ENCODE results near the gene C1orf52.

C1orf52 gene

DNA sequence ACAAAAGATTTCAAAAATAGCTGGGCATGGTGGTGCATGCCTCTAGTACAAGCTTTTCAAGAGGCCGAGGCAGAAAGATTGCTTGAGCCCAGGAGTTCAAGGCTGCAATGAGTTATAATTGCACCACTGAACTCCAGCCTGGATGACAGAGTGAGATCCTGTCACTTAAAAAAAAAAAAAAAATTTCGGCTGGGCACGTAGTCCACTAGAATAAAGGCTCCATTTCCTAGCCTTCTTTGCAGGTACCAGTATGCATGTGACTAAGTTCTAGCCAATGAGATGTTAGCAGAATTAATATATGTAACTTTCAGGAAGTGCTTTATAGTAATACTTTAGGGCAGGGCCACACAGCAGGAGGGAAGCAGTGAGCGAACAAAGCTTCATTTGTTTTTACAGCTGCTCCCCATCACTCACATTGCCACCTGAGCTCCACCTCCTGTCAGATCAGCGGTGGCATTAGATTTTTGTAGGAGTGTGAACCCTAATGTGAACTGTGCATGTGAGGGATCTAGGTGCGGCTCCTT is 29.8 kb downstream of the C1orf52 start:
- DNase-seq, result no peak

DNA sequence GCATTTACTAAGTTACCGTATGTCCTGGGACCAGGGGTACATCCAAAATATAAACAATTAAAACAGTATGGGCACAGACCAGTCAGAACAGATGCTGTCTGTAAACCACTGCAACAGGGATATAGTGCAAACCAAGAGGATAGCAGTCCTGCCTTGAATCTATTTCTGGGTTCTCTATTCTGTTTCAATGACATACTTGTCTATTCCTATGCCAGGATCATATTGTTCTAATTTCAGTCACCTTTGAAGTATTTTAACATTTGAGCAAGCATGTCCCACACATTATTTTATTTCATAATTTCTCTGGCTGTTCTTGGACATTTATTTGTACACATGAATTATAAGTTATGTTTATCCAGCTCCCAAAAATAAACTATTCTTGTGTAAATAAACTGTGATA is 30.5 kb downstream of the C1orf52 start:
- DNase-seq, result no peak

DNA sequence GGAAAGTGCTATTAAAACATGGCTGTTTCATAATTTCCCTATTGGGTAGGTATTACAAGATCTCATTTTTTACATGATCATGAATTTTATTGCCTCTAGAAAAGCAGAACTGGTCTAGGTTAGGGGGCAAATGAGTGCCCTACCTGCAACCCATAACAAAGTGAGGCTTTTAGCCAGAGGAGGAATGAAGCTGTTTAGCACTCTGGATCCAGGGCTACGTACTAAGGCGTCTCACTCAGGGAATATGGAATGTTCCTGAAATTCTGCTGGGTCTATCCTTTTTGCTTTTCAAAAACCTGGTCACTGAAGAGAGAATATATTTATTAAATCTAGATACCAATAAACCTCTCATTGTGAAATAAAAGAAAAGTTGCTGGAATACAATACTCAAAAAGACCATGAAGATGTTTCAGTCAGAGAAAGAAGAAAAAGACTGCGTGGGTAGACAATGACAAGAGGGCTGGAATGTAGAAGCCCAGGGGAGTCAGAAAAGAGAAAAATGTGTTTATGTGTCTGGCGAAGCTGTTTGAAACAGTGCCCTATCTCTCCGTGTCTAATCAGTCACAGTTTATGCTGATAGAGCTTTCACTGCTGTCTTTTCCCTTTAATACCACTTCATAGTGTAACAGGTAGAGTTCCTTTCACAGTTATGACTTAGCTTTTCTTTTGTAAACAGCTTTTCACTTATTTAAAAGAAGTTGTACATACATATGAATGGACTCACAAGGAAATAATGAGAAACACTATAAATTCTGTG is 33.7 kb downstream of the C1orf52 start:
- DNase-seq, result no peak

DNA sequence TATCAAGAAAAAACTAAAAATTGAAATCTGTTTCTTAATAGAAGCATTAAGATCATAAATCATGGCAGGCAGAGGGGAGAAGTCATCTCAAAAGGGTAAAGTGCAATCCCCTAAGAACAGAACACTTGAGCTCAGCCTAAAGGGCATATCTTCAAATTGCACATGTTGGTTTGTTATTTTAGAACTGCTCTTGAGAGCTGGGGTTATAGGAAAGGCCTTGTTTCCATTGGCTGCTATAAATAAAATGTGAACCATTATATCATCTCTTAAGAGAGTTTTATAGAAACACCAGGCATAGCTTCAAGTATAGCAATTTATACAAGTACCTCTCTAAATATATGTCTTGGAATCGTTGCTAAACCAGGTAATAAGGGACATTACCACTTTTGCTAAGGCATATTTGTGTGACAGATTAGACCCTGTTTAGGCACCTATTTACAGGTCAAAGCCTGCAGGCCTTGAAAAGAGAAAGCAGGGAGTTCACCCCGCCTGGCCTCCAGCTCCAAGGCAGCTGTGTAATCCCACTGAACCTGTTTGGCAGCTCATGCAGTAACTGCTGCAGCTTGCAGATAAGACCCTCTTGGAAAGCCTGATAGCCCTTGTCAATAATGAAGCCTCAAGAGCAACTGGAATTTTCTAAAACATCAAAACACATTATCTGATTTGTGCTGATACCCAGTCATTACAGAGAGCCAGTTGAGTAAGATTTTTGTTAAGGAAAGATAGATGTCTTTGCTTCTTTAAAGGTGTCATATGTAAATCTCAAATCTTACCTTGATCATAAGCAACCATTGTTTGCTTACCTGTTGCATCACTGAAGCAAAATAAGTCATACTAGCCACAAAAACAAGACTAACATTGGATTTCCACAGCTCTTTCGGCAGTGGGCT is 34.5 kb downstream of the C1orf52 start:
- no peak for DNase-seq

DNA sequence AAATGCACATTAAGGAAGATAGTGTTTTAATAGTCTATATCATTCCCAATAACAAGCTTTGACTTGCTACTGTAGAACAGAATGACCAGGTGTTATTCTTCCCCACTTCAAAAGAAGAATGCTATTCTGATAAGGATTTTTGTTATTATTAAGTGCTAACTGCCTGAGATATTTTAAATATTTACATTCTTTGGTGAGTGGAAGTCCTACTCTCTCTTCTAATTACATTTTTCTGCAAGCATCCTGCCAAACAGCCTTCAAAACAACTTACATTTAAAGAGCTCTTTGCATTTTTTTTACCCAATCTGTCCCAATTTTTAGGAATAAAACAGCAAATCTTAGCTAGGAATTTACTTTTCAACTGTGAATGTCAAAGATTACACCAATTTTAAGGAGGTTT is 35.2 kb downstream of the C1orf52 start:
- no peak for DNase-seq

DNA sequence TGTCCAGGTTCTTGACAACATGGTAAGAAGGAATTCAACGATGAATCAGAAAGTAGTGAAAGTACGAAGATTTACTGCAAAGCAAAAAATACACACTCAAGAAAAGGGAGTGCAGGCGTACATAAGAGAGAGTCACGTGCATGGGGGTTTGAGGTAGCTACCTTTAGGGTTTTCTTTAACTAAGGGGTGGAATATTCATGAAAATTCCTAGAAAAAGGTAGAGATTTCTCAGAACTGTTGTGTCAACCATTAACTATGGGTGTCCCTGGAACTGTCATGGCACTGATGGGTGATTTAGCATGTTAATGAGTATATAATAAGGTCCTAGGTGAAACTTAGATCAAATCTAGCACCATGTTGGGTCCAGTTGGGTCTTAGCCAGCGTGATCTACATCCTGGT is 36.1 kb downstream of the C1orf52 start:
- no peak for DNase-seq

DNA sequence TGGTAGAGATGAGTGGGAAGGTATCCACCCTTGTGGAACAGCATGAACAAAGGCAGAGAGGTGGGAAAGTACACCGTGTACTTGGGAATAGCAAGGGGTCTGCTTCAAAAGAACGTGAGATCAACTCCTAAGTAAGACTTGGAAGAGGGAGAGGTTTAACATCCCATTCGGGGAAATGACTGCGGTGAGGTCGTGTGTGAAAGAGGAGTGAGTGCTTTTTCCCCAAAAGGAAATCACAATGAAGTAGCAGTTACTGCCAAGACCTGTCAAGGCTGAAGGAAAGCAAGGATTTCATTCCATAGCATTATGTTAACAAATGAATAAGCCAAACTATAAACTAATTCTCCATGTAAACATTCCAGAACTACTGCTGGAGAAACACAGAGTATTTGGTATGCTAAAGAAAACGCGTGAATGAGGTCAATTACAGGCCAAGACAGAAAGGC is 38.7 kb downstream of the C1orf52 start:
- no peak for DNase-seq

DNA sequence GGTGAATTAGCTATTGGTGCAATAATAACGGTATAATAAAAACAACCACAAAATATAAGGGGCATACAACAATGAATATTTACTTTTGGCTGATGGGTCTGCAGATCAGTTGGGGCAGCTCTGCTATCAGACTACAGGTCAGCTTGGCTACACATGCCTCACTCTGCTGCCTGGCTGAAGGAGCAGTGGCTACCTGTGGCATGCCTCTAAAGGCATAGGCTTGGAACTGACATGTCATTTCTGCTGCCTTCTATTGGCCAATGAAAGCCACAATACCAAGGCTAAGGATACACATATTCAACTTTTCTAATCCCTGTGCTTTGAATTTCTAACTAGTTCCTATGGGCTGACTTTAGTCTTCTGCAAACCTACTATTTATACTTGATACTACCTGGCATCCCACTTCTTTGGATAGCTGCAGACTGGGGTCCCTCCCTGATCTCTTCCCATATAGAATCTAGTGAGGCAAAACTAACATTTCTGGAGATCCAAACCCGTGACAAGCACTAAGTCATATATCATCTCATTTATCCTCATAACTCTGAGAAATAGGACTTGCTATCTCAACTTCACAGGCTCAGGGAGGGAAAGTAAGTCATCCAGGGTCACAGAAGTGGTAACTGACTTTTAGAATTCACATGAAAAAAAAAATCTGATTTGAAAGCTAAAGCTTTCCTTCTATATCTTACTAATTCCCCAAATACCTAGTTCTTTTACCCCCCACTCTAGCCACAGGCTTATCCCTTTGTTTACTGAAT is 39.4 kb downstream of the C1orf52 start:
- DNase-seq, result no peak

DNA sequence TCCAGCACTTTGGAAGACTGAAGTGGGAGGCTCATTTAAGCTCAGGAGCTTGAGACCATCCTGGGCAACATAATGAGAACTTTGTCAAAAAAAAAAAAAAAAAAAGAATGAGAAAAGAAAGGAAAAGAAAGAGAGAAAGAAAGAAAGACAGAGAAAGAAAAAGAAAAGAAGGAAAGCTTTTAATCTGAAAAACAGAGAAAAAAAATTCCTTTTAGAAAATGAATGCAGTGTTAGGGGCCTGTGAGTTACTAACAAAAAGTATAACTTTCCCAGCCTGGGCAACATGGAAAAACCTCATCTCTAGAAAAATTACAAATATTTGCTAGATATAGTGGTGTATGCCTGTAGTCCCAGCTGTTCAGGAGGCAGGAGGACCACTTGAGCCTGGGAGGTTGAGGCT is 42.8 kb downstream of the C1orf52 start:
- DNase-seq, result no peak

DNA sequence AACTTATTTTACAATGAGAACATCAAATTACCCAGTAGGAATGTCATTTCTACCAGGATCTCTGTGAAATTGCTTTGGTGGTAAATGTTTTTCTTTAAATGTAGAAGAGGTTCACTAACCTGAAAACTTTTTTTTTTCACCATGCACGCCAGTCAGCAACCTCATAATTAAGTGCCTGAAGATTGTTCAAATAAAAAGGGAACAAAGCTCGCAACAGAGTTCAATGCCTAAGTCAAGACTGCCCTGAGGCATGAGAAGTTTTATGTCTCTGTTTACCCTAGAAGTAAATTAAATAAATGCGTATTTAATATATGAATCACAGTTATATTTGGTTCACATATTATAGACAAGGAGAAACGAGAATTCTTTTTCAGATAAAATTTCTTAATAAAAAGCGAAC is 44.8 kb downstream of the C1orf52 start:
- no peak for DNase-seq

DNA sequence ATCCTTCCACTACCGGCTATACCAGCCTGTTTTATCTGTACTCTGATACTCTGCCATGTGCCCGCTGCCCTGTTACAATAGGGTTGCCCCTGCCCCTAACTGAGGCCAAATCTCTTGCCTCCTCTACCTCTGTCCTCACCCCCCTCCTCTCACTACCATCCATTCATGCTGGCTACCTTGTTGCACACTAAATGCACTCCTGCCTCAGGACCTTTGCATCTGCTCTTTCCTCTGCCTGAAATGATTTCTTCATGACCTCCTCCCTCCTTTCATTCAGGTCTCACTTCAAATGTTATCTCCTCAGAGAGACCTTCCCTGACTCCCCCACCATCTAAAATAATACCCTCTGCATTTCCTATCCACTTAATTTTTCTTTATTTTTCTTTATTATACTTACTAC is 51.0 kb downstream of the C1orf52 start:
- no peak for DNase-seq

DNA sequence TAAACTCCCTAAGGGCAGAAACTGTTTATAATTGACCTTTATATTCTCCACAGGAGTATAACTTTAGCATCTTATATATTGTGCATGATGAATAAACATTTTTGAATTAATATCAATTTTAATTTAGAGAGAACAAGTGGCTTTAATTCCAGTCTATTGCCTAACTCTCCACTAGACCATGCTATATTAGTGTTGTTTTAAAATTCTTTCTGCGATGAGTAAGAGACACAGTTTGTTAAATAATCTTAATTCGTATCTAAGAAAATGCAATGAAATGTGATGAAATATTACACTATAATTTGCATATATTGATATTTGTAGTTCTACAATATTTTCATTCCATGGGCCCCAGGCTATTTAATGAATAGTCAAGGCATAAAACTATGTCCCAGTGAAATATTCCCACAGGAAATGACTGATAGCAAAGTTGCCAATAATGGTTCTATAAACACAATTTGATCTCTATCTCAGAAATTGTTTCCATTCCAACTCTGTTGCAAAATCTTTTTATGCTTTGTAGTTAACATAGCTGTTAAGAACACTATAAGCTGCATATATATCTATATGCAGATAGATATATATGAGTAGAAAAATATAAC is 55.8 kb downstream of the C1orf52 start:
- DNase-seq, result no peak

DNA sequence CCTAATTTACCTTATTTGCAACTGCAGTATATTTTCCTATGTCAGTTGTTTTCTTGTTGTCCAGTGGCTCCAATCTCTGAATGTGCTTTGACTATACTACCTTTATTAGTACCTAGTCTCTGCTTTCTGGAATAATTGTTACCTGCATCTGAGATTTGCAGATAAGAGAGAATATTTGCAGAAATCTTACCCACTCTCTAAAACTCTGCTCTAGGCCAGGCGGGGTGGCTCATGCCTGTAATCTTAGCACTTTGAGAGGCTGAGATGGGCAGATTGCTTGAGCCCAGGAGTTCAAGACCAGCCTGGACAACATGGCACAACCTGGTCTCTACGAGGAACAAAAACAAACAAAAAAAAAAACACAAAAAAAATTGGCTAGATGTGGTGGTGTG is 56.6 kb downstream of the C1orf52 start:
- no peak for DNase-seq

DNA sequence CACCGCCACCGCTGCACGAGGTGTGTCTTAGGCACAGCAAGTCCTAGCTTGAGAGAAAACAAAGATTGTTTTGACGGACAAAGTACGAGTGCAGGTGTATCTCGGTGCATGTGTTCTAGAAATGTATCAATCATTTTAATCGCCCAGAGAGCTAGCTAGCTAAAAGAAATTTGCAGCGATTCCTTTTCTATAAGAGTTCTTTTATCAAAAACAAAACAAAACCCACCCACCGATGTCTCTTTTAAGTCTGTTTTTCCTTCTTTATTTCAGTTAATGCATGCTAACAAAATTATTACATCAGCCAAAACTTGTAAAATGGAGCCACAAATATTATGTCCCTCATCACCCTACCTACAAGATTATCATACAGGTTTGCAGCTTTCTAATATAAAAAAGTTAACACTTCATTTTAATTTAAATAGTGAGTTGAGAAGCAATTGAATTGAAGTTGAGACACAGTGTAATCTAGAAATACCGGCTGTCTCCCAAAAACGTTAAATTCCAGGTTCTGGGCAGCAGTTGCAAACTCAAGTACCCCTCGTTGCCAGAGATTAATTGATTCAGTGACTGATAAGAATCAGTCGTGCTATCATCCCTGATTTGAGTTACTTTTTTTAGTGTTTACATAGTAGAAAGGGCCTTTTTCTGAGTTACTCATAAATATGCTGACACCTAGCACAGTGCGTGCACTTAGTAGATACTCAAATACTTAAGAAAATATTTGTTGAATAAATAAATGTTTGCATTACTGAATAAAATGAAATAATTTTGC is 57.2 kb downstream of the C1orf52 start:
- DNase-seq, result no peak

DNA sequence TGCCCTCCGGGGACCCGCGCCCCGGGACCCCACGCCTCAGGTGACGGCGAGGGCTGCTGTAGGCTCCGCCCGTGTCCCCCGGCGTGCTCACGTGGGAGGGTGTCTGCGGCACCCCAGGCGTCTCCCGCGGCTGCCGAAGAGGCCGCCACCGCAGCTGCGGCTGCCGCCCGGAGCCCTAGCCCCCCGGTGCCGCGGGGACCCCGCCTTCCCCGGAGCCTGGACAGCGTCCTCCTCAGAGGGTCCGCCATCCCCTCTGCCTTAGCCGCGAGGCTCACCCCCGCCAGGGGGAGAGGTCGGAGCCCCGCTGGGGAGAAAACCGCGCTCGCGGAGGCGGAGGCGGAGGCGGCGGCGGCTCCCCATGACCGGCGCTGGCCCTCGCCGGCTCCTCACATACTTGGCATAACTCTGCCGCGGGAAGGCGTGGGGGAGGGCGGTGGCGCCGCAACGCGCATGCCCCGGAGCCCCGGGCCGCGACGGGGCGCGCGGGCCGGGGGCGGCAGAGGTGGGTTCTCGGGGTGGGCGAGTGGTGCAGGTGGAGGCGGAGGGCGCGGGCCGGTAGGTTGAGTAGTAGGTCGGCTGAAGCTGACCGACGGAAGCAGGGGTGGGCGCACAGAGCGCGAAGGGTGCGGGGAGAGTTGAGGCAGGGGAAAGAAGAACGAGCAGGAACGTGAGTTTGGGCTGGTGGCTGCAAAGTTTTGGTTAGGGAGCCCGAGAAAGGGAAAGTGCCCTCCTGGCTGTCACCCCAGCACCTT is 57.9 kb downstream of the C1orf52 start:
- DNase-seq, result peak; percentile 79

DNA sequence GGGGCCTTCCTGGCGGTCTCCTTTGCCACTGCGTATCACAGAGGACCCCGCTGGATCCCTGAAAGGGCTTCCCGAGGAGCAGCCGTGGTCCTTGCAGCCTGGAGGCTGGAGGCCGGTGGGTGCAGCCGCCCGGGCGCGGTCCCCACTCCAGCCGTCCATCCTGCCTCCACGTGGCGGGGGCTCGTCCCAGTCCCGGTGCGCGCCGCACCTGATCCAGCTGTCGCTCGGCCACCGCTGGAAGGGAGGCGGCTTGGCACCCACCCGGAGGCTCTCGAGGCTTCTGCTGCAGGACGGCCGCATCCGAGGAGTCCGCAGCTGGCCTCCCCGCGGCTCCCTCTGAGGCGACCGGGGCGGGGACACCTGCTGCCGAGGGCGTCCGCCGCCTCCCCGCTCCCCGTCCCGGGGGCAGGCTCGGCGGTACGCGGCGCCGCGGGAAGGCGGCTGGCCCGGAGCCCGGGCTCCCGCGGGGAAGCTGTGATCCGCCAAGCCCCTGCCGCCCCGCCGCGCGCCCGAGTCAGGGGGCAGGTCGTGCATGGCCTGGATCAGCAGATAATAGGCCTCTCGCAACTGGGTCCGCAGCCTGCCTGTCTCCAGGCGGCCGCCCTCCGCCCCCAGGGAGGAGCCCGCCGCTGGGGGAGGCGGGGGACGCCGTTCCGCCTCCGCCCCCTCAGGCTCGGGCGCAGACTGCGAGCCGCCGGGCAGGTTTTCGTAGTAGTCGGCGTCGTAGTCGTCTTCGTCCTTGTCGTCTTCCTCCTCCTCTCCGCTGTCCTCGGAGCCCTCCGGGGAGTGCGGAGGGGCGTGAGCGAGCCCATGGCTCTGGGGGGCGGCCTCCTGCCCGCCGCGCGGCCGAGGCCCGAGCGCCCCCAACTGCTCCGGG is 58.8 kb downstream of the C1orf52 start, which contains the start of gene SYDE2:
Gene SYDE2 (minus strand): TSS at position 554 of the 877 bp plus-strand sequence. CDS start 20 bp downstream, at position 534.
- peak; percentile 82 for DNase-seq
